Measurements from ENCODE around the gene HGD. TPM values are rescaled to one million over a fixed set of nuclear protein-coding genes. Genes with fewer than 3 reads are reported as not detected.

The HGD gene
- polyA plus RNA-seq, 1 donor (not counting 4 experiments of a cell fraction or from before 2014, with no cell fraction given), result not detected

DNA sequence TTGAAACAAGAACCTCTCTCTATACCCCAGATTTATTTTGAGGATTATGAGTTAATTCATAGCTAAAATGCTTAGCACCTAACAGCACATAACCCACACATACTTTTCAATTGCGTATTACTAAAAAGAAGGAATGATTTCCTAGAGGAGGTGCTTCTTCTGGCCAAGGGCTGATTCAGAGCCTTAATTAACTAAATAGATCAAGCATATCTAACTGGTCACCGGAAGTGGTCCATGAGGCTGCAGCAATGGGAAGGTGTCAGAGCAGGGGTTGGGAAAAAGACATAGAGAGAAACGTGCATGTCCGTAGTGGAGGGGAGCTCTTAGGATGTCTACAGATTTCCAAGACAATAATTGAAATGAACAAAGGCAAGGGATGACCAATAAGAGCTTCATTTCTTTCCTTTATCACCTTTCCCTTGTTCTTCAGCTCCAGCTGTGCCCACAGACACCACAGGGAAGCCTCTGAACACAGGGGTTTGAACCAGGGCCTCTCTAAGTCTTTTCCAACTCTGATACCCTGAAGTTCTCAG lies 467 bp downstream of the HGD start:
- DNase-seq (ENCODE audit: low read depth, low spot score) (no peak), FAIRE-seq (no peak)
- Histone ChIP-seq H3K4me2 (ENCODE audit: control insufficient read depth, extremely low read depth, insufficient read depth, low read depth, low read length) (no peak overlapping the region), H3K36me3 (ENCODE audit: control insufficient read depth in 2 of 2, extremely low read depth in 1 of 2, insufficient read depth in 2 of 2, low read length in 2 of 2) (no peaks in the 10 kb centered on the region), H3K27ac (ENCODE audit: control insufficient read depth, insufficient read depth, low read length) (no peak overlapping the region), H3K9me3 (ENCODE audit: control insufficient read depth, low read depth, low read length) (no peaks in the 10 kb centered on the region), H3K27me3 (ENCODE audit: control insufficient read depth, extremely low read depth, insufficient read depth, low read length) (no peaks in the 10 kb centered on the region), H2AFZ (ENCODE audit: control insufficient read depth, low read length) (no peak overlapping the region), H3K4me1 (ENCODE audit: control insufficient read depth, extremely low read depth, insufficient read depth, low read length) (peaks cover 9% of the 10 kb centered on the region), H3K4me3 (ENCODE audit: control insufficient read depth in 2 of 3, extremely low read depth in 1 of 3, insufficient read depth in 2 of 3, low read depth in 1 of 3, low read length in 3 of 3) (no peak overlapping the region), H3K79me2 (ENCODE audit: control insufficient read depth, insufficient read depth, low read length) (no peaks in the 10 kb centered on the region), H4K20me1 (ENCODE audit: control insufficient read depth, extremely low read depth, insufficient read depth, low read length) (no peaks in the 10 kb centered on the region), H3K9me1 (ENCODE audit: control insufficient read depth, extremely low read depth, insufficient read depth, low read length) (no peaks in the 10 kb centered on the region), H3K9ac (ENCODE audit: control insufficient read depth, extremely low read depth, insufficient read depth, low read length) (no peak overlapping the region)
- TF ChIP-seq EZH2 (IDR thresholded peaks at IDR 0.05; ENCODE audit: low read length), result no peak
- no peak for TF ChIP-seq CTCF (optimal IDR thresholded peaks at IDR 0.05 in 1 of 3, IDR thresholded peaks at IDR 0.05 in 1 of 3, conservative IDR thresholded peaks at IDR 0.05 in 1 of 3; ENCODE audit: extremely low read depth in 1 of 3, insufficient read depth in 2 of 3, low read length in 3 of 3)
- dilution Hi-C loops (cut with MboI; ENCODE audit: extremely low pct_ligation_motif_present, low sequenced_read_pairs), result no loop called here

GRCh38 chr3:120681018-120681417 lies 1.0 kb downstream of the HGD start:
- H3K9me1 ChIP-seq (ENCODE audit: control insufficient read depth, extremely low read depth, insufficient read depth, low read length), result no peaks in the 10 kb centered on the region
- no peak overlapping the region for H3K27ac ChIP-seq (ENCODE audit: control insufficient read depth, insufficient read depth, low read length)
- no peak overlapping the region for H3K4me3 ChIP-seq (ENCODE audit: control insufficient read depth in 2 of 3, extremely low read depth in 1 of 3, insufficient read depth in 2 of 3, low read depth in 1 of 3, low read length in 3 of 3)
- no peaks in the 10 kb centered on the region for H3K27me3 ChIP-seq (ENCODE audit: control insufficient read depth, extremely low read depth, insufficient read depth, low read length)
- H3K79me2 ChIP-seq (ENCODE audit: control insufficient read depth, insufficient read depth, low read length), result no peaks in the 10 kb centered on the region
- no peaks in the 10 kb centered on the region for H3K9me3 ChIP-seq (ENCODE audit: control insufficient read depth, low read depth, low read length)
- dilution Hi-C loops (cut with MboI; ENCODE audit: extremely low pct_ligation_motif_present, low sequenced_read_pairs), result no loop called here
- TF ChIP-seq CTCF (optimal IDR thresholded peaks at IDR 0.05 in 1 of 3, IDR thresholded peaks at IDR 0.05 in 1 of 3, conservative IDR thresholded peaks at IDR 0.05 in 1 of 3; ENCODE audit: extremely low read depth in 1 of 3, insufficient read depth in 2 of 3, low read length in 3 of 3) (no peak), EZH2 (IDR thresholded peaks at IDR 0.05; ENCODE audit: low read length) (no peak)
- no peak overlapping the region for H2AFZ ChIP-seq (ENCODE audit: control insufficient read depth, low read length)
- DNase-seq (ENCODE audit: low read depth, low spot score) (no peak), FAIRE-seq (no peak)
- H3K4me2 ChIP-seq (ENCODE audit: control insufficient read depth, extremely low read depth, insufficient read depth, low read depth, low read length), result no peak overlapping the region
- no peak overlapping the region for H3K9ac ChIP-seq (ENCODE audit: control insufficient read depth, extremely low read depth, insufficient read depth, low read length)
- no peaks in the 10 kb centered on the region for H4K20me1 ChIP-seq (ENCODE audit: control insufficient read depth, extremely low read depth, insufficient read depth, low read length)
- H3K4me1 ChIP-seq (ENCODE audit: control insufficient read depth, extremely low read depth, insufficient read depth, low read length), result peaks cover 9% of the 10 kb centered on the region
- H3K36me3 ChIP-seq (ENCODE audit: control insufficient read depth in 2 of 2, extremely low read depth in 1 of 2, insufficient read depth in 2 of 2, low read length in 2 of 2), result no peaks in the 10 kb centered on the region
